HG02981 (cell line): ENCODE results near the gene SCD5.

Experiments used
- ATAC-seq: cut with Tn5 transposase; IDR thresholded peaks from one replicate; pipeline ENCODE4 v1.9.1; 2021; ENCODE audit warnings: mild to moderate bottlenecking, moderate library complexity; ENCODE audit not compliant: unreplicated experiment

Gene SCD5

GRCh38 chr4:82606622-82607021, 192.0 kb downstream of the SCD5 start:
- ATAC-seq, result no peak

GRCh38 chr4:82604522-82604921, 194.1 kb downstream of the SCD5 start:
- ATAC-seq, result no peak

GRCh38 chr4:82601242-82602015, 197.2 kb downstream of the SCD5 start:
- ATAC-seq, result no peak

- no peak for ATAC-seq
Measured at GRCh38 chr4:82599336-82599735, 199.3 kb downstream of the SCD5 start.

DNA sequence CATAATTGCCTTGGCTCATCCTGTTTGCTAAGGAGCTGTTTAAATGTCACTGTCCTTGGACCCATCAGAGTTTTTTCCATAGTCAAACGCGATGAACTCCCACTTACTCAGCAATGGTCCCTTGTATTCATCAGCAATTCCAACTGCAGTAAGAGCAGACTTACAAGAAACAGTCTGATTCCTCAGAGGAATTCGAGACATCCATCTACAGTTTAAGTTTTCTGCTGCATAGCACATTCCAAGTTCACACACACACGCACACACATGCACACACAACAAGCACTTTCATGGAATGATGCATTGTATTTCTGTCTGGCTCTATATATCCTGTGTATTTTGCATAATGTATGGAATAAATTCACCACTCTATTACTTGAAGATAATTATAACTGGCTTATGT, 204.1 kb downstream of the SCD5 start:
- ATAC-seq, result no peak

GRCh38 chr4:82593411-82593810, 205.2 kb downstream of the SCD5 start:
- ATAC-seq, result no peak

DNA sequence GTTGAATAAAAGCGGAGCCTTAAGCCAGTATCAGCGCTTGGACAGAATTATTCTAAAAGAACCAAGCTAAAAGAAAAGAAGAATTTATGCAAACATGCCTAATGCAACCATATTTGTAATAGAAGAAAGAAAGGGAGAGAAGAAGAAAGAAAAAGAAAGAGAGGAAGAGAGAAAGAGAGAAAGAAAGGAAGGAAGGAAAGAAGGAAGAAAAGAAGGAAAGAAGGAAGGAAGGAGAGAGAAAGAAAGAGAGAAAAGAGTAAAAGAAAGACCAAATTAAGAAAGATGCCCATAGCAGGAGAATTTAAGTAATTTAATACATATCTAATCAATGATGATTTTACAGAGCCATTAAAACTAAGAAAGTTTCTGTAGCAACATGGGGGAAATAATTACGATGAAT, 206.0 kb downstream of the SCD5 start:
- ATAC-seq, result no peak

DNA sequence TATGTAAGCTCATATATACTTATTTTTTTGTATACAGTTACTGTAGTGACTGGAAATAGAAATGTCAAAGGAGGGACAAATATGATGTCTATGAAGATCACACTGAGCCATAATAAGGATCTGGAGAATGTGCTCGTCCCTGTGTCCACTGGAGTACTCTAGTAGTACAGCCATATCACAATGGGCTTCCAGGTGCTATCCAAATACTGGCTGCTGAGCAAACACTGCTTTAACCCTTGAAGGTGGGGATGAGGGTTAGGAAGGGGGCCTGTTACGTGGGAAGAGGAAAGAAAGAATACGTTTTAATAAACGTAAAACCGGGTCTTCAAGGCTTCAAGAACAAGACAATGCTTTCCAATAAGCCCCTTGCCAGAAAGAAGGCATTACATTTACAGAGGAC, 207.0 kb downstream of the SCD5 start:
- no peak for ATAC-seq

DNA sequence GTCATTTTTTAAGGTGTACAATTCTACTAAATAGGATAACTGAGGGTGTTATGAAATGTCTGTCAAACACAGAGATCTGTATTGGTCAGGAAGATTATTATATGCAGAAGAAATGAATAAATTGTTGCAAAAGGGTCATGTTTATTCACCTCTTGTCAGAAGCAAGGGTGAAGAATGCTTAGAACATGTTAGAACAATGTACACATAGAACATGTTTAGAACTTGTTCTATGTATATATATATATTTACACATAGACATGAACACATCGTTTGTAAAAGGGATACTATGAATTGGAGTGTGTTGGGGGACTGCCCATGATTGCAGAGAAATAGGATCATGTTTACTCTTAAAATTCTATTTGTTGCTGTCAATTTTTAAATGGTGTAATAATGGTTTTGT, 208.8 kb downstream of the SCD5 start:
- no peak for ATAC-seq

GRCh38 chr4:82588771-82589270, 209.8 kb downstream of the SCD5 start:
- ATAC-seq, result no peak

- ATAC-seq, result no peak
Measured at GRCh38 chr4:82587826-82588540, 210.6 kb downstream of the SCD5 start.

DNA sequence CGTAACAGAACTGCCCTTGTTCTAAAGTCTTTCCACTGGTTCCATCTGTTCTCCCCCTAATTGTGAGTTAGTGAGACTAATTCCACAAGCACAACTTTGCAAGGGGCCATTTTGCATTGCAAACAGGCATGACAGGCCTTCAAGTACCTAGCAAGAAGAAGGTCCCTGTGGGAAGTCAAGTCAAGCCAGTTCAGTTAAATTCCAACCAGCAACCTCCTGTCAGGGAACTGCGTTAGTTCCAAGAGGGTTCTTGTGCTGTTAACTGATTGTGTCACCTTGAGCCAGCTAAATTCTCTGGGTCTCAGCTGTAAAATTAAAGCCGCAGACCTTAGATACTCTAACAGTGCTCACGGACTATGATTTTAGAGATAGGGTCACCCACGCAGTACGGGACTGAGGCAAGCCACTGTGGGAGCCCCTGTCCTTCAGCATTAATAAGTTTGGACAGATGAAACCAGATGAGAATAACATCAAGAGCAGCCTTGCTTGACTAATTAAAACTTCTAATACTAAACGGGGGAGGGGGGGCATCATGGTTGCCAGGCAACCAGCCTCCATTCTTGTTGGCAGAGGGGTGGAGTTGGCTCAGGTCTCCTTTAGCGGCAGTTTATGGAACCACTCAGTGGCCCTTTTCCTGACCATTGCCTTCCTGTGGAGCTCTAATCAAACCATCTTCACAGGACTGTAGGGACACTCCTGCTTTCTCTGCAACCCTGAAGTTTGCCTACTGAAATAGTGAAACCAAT, 212.7 kb downstream of the SCD5 start:
- ATAC-seq, result no peak

GRCh38 chr4:82584931-82585330, 213.7 kb downstream of the SCD5 start:
- no peak for ATAC-seq

GRCh38 chr4:82583897-82584587, 214.6 kb downstream of the SCD5 start:
- no peak for ATAC-seq

GRCh38 chr4:82579932-82580331, 218.7 kb downstream of the SCD5 start:
- ATAC-seq, result no peak
